Astrocyte (in vitro differentiated cells and primary cell): Measurements from ENCODE around the gene PRSS50.

Experiments
- EZH2 ChIP-seq: IDR thresholded peaks from 2 replicates; pipeline ENCODE4 v1.6.1; 2012; ENCODE audit warnings: mild to moderate bottlenecking, low read length, inconsistent platforms; ENCODE audit not compliant: insufficient read depth
- TF ChIP-seq, protein P1 (sequence below): IDR thresholded peaks from 2 replicates; pipeline ENCODE4 v1.5.1; 2011; ENCODE audit warnings: low read depth, mild to moderate bottlenecking, inconsistent platforms, low read length, moderate library complexity; ENCODE audit not compliant: insufficient read depth

DNA sequence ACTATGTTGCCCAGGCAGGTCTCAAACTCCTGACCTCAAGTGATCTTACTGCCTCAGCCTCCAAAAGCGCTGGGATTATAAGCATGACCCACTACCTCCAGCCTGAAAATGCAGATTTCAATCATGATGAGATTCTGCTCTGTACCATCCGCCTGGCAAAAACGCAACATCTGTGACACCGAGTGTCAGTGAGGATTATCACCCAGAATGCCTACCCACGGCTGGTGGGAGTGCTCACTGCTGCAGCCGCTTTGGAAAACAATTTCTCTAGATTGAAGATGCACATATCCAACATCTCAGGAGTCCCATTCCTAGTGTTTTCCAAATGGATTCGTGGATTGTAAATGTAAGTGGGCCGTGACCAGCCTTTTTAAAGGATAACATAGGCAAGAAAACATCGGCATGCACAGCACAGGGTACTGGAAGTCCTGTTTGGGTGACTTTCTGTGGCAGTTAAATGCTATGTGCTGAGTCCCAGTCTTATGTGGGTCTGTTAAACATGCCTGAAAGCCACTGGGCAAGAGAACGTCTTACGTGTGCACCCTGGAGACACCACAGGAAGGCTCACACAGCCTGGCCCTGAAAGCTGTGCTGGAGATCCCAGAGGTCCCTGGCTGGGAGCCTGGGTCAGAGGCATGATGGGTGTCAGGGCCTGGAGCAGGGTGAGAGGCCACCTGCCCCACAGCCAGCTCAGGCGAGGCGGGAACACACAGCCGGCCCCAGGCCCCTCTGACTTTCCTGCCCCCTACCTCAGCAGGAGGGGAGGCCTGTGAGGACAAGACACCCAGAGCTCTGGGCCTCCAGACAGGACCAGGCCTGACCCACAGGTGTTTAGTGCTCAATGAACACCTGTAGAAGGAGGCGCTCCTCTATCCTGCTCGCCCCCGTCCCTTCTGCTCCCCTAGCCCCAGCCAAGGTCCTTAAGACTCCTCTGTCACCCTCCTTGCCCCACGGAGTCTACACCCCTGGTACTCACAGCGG is 918 bp downstream of the PRSS50 start:
- TF ChIP-seq EZH2, result no peak
- TF ChIP-seq, protein P1, sequence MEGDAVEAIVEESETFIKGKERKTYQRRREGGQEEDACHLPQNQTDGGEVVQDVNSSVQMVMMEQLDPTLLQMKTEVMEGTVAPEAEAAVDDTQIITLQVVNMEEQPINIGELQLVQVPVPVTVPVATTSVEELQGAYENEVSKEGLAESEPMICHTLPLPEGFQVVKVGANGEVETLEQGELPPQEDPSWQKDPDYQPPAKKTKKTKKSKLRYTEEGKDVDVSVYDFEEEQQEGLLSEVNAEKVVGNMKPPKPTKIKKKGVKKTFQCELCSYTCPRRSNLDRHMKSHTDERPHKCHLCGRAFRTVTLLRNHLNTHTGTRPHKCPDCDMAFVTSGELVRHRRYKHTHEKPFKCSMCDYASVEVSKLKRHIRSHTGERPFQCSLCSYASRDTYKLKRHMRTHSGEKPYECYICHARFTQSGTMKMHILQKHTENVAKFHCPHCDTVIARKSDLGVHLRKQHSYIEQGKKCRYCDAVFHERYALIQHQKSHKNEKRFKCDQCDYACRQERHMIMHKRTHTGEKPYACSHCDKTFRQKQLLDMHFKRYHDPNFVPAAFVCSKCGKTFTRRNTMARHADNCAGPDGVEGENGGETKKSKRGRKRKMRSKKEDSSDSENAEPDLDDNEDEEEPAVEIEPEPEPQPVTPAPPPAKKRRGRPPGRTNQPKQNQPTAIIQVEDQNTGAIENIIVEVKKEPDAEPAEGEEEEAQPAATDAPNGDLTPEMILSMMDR, result no peak
